ENCODE results near the gene PLEKHO2.

Gene PLEKHO2

GRCh38 chr15:64901141-64901540 lies 59.4 kb downstream of the PLEKHO2 start:
- ATAC-seq = no peak
- TF ChIP-seq ISL1 (CRISPR knock-in tag; IDR thresholded peaks at IDR 0.05) (no peak), SNAI2 (CRISPR knock-in tag; IDR thresholded peaks at IDR 0.05) (no peak), TSHZ2 (CRISPR knock-in tag; IDR thresholded peaks at IDR 0.05) (no peak)

DNA sequence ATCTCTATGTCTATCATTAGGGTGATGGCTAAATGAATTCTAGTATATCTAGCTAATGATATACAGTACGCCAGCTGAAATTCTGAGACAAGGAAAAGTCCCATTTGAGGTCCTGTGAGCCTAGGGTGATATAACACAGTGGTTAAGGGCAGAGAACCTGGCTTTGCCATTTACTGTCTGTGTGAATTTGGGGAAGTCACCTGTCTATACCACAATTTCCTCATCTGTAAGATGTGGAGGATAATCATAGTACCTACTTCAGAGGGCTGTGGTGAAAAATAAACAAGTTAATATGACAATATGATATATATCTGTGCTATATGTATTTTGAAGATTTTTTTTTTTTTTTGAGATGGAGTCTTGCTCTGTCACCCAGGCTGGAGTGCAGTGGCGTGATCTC lies 60.2 kb downstream of the PLEKHO2 start:
- ATAC-seq = no peak
- TF ChIP-seq ZFP3 (CRISPR knock-in tag; IDR thresholded peaks at IDR 0.05) = no peak
- no peak for TF ChIP-seq ZNF8 (CRISPR knock-in tag; IDR thresholded peaks at IDR 0.05)
- no peak for TF ChIP-seq ESRRG (CRISPR knock-in tag; IDR thresholded peaks at IDR 0.05)

GRCh38 chr15:64902863-64903262 lies 61.1 kb downstream of the PLEKHO2 start:
- TF ChIP-seq OSR1 (CRISPR knock-in tag; IDR thresholded peaks at IDR 0.05) (no peak), GLIS3 (CRISPR knock-in tag; IDR thresholded peaks at IDR 0.05) (no peak), TOX (CRISPR knock-in tag; IDR thresholded peaks at IDR 0.05; ENCODE audit: borderline replicate concordance) (no peak)
- ATAC-seq = peak; percentile 40

GRCh38 chr15:64903326-64903950 lies 61.7 kb downstream of the PLEKHO2 start:
- no peak; the same call in 2 of the 3 replicates for ATAC-seq
- TF ChIP-seq GLIS3 (CRISPR knock-in tag; IDR thresholded peaks at IDR 0.05) (no peak), ZNF8 (CRISPR knock-in tag; IDR thresholded peaks at IDR 0.05) (no peak), TSHZ2 (CRISPR knock-in tag; IDR thresholded peaks at IDR 0.05) (no peak), ZNF70 (CRISPR knock-in tag; IDR thresholded peaks at IDR 0.05) (no peak), PATZ1 (CRISPR knock-in tag; IDR thresholded peaks at IDR 0.05; ENCODE audit: borderline replicate concordance) (no peak), TOX (CRISPR knock-in tag; IDR thresholded peaks at IDR 0.05; ENCODE audit: borderline replicate concordance) (no peak), ZFP30 (CRISPR knock-in tag; IDR thresholded peaks at IDR 0.05) (no peak), RARB (CRISPR knock-in tag; IDR thresholded peaks at IDR 0.05) (no peak), ZFP3 (CRISPR knock-in tag; IDR thresholded peaks at IDR 0.05) (no peak), ZC3H10 (CRISPR knock-in tag; IDR thresholded peaks at IDR 0.05) (no peak), ARNTL (CRISPR knock-in tag; IDR thresholded peaks at IDR 0.05; ENCODE audit: borderline replicate concordance, low read depth) (no peak), PPARA (CRISPR knock-in tag; IDR thresholded peaks at IDR 0.05; ENCODE audit: borderline replicate concordance) (no peak), ISL1 (CRISPR knock-in tag; IDR thresholded peaks at IDR 0.05) (no peak), OSR1 (CRISPR knock-in tag; IDR thresholded peaks at IDR 0.05) (no peak), ESRRG (CRISPR knock-in tag; IDR thresholded peaks at IDR 0.05) (no peak), BACH2 (CRISPR knock-in tag; IDR thresholded peaks at IDR 0.05; ENCODE audit: borderline replicate concordance) (no peak), SNAI2 (CRISPR knock-in tag; IDR thresholded peaks at IDR 0.05) (no peak), CSRNP3 (CRISPR knock-in tag; IDR thresholded peaks at IDR 0.05) (no peak)
- TF ChIP-seq, protein P1, sequence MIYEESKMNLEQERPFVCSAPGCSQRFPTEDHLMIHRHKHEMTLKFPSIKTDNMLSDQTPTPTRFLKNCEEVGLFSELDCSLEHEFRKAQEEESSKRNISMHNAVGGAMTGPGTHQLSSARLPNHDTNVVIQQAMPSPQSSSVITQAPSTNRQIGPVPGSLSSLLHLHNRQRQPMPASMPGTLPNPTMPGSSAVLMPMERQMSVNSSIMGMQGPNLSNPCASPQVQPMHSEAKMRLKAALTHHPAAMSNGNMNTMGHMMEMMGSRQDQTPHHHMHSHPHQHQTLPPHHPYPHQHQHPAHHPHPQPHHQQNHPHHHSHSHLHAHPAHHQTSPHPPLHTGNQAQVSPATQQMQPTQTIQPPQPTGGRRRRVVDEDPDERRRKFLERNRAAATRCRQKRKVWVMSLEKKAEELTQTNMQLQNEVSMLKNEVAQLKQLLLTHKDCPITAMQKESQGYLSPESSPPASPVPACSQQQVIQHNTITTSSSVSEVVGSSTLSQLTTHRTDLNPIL (CRISPR knock-in tag; IDR thresholded peaks at IDR 0.05; ENCODE audit: low read depth) = no peak
